GM23248 (cell line): ENCODE measurements around the gene PCED1B.

Experiments
- EZH2 ChIP-seq: fragments of 200-600 bp; sonication (generic); IDR thresholded peaks from 2 replicates; pipeline ENCODE4 v1.6.1; 2018; ENCODE audit warnings: antibody characterized with exemption, mild to moderate bottlenecking; ENCODE audit not compliant: insufficient read depth, poor library complexity, severe bottlenecking
- EZH2phosphoT487 ChIP-seq: fragments of 200-600 bp; sonication (generic); IDR thresholded peaks from 2 replicates; pipeline ENCODE4 v1.6.1; 2018; ENCODE audit warnings: antibody characterized with exemption, moderate library complexity, mild to moderate bottlenecking, low read depth; ENCODE audit not compliant: insufficient read depth

DNA sequence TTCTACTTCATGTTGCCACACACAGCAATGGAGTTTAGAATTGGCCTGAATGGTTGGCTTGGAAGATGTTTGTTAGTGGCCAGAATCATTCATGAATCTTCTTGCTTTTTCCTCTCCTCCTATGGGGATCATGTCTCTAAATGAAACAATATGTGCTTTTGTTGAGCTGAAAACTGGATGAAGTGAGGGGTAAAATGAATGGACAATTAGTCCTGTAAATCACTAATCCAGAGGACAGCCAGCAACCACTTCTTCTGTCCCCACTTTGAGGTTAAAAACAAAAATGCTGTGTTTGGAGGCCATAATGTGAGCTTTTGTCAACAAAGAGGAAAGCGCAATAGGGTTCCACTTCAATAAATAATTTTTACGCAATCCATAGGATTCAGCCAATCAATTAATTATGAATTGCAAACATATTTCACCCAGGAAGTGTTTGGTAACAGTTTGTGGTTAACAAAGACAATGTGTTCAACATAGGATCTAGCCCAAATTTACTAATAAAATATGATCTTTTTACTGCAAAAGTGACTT, 30.7 kb downstream of the PCED1B start:
- TF ChIP-seq EZH2phosphoT487 (no peak), EZH2 (no peak)
